Endothelial cell of umbilical vein (primary cell): ENCODE data around the gene STK39. TPM values are rescaled to one million over a fixed set of nuclear protein-coding genes. Genes with fewer than 3 reads are reported as not detected.

ENCODE experiments used
- BruUV-seq: library from RNA; stranded (reverse); fragments of 400-500 nt; replicated peaks from 2 replicates; lab custom pipeline; 2021; lab: Mats Ljungman, UMichigan
- CTCF ChIA-PET: fragments of 300-600, 350-600 bp; sonication (Branson Sonifier 250); formaldehyde crosslinking; loops from one replicate; lab custom pipeline; 2021; ENCODE audit warnings: antibody characterized with exemption, inconsistent platforms; lab: Charles Lee
- POLR2A ChIA-PET: fragments of 300-600, 350-600 bp; sonication (Branson Sonifier 250); formaldehyde crosslinking; loops from one replicate; lab custom pipeline; 2021; ENCODE audit warnings: antibody characterized with exemption, inconsistent platforms; lab: Charles Lee
- DNase-seq: peaks from one replicate; pipeline ENCODE4 v3.0.0-alpha.2; 2011; ENCODE audit warnings: low read depth, low spot score
- FAIRE-seq: peaks from 2 replicates; lab custom pipeline; 2011; peaks lifted over from hg19 to GRCh38; lab: Jason Lieb, UNC
- H2AFZ ChIP-seq: 2 replicates; pipeline ENCODE4 v1.6.0; 2012; ENCODE audit warnings: low read depth, low read length, control low read depth, inconsistent platforms
- H3K27ac ChIP-seq: 2 replicates; pipeline ENCODE4 v1.5.1; 2011; ENCODE audit warnings: low read depth, mild to moderate bottlenecking, control low read depth, low read length, moderate library complexity; ENCODE audit not compliant: insufficient read depth
- H3K27me3 ChIP-seq, 2 experiments: 2 replicates each; pipeline versions ENCODE4 v1.6.0 to v1.6.1; 2011; ENCODE audit warnings: low read length in 2 of 2, mixed read lengths in 1 of 2; ENCODE audit not compliant: control insufficient read depth in 2 of 2, insufficient read depth in 2 of 2
- H3K36me3 ChIP-seq, 2 experiments: 2 replicates in 1 of 2; 3 replicates in 1 of 2; pipeline ENCODE4 v1.5.1; 2011; ENCODE audit warnings: low read length in 2 of 2, mild to moderate bottlenecking in 1 of 2, moderate library complexity in 1 of 2; ENCODE audit not compliant: control insufficient read depth in 2 of 2, insufficient read depth in 2 of 2; ENCODE audit errors: extremely low read depth in 1 of 2
- H3K4me1 ChIP-seq: 3 replicates; pipeline ENCODE4 v1.5.1; 2011; ENCODE audit warnings: mild to moderate bottlenecking, low read length; ENCODE audit not compliant: control insufficient read depth, insufficient read depth; ENCODE audit errors: extremely low read depth
- H3K4me2 ChIP-seq: 2 replicates; pipeline ENCODE4 v1.6.1; 2011; ENCODE audit warnings: low read length, control low read depth, mixed read lengths; ENCODE audit not compliant: insufficient read depth
- H3K4me3 ChIP-seq, 3 experiments: fragments of 200-600 bp in 1 of 3; sonication (generic), shearing (Covaris generic) in 1 of 3; replicated peaks in 1 of 3; 2 replicates each; pipeline ENCODE4 v1.5.1; 2011 to 2016; ENCODE audit warnings: control low read depth in 3 of 3, low read length in 3 of 3, mild to moderate bottlenecking in 2 of 3, inconsistent platforms in 1 of 3, low read depth in 1 of 3, moderate library complexity in 1 of 3; ENCODE audit not compliant: insufficient read depth in 1 of 3
- H3K79me2 ChIP-seq: 2 replicates; pipeline ENCODE4 v1.6.0; 2012; ENCODE audit warnings: low read length, inconsistent platforms; ENCODE audit not compliant: control insufficient read depth, insufficient read depth
- H3K9ac ChIP-seq: replicated peaks from 2 replicates; pipeline ENCODE3; 2011; ENCODE audit warnings: low read length, control low read depth; ENCODE audit not compliant: insufficient read depth; ENCODE audit errors: extremely low read depth
- H3K9me1 ChIP-seq: replicated peaks from 3 replicates; pipeline ENCODE4 v1.6.0; 2011; ENCODE audit warnings: mild to moderate bottlenecking, low read length; ENCODE audit not compliant: control insufficient read depth, insufficient read depth; ENCODE audit errors: extremely low read depth
- H3K9me3 ChIP-seq: replicated peaks from 2 replicates; pipeline ENCODE4 v1.5.1; 2012; ENCODE audit warnings: low read length, inconsistent platforms; ENCODE audit not compliant: control insufficient read depth, insufficient read depth
- H4K20me1 ChIP-seq: replicated peaks from 2 replicates; pipeline ENCODE3; 2011; ENCODE audit warnings: mild to moderate bottlenecking, low read length; ENCODE audit not compliant: control insufficient read depth, insufficient read depth; ENCODE audit errors: extremely low read depth
- EZH2 ChIP-seq: IDR thresholded peaks from 2 replicates; pipeline ENCODE4 v1.6.1; 2012; ENCODE audit warnings: borderline replicate concordance, low read depth, mild to moderate bottlenecking, moderate library complexity, low read length, inconsistent platforms; ENCODE audit not compliant: severe bottlenecking
- FOS ChIP-seq: IDR thresholded peaks from 2 replicates; pipeline ENCODE4 v1.6.1; 2011; ENCODE audit warnings: mild to moderate bottlenecking, low read length, moderate library complexity, borderline replicate concordance; ENCODE audit not compliant: insufficient read depth
- GATA2 ChIP-seq: IDR thresholded peaks from 2 replicates; pipeline ENCODE4 v1.7.0; 2011; ENCODE audit warnings: low read depth, mild to moderate bottlenecking, moderate library complexity, mixed read lengths, low read length; ENCODE audit not compliant: insufficient read length, insufficient read depth
- JUN ChIP-seq: IDR thresholded peaks from 2 replicates; pipeline ENCODE4 v1.6.1; 2011; ENCODE audit warnings: borderline replicate concordance, low read depth; ENCODE audit not compliant: insufficient read length, insufficient read depth
- MYC ChIP-seq: IDR thresholded peaks from one replicate; pipeline ENCODE4 v1.6.1; 2011; ENCODE audit warnings: mild to moderate bottlenecking, low read depth, low read length
- POLR2A ChIP-seq: IDR thresholded peaks from 2 replicates; pipeline ENCODE4 v1.6.1; 2012; ENCODE audit warnings: low read depth, mild to moderate bottlenecking, control low read depth, low read length
- POLR2AphosphoS5 ChIP-seq: IDR thresholded peaks from 2 replicates; pipeline ENCODE4 v1.6.1; 2012; ENCODE audit warnings: low read depth, mild to moderate bottlenecking, control low read depth, low read length, moderate library complexity; ENCODE audit not compliant: insufficient read depth
- dilution Hi-C: fragments of 300-500 bp; cut with MboI; formaldehyde crosslinking; loops from one replicate; pipeline ENCODE4 v1.15.0; 2019; ENCODE audit warnings: low sequenced_read_pairs; ENCODE audit not compliant: extremely low pct_ligation_motif_present
- intact Hi-C: fragments of 100-400 bp; cut with micrococcal nuclease; formaldehyde crosslinking; loops from one replicate; pipeline ENCODE4 v1.10.0; 2022
- polyA plus RNA-seq, 4 experiments: library from polyadenylated mRNA; depleted of rRNA in 3 of 4; stranded (reverse) in 3 of 4; unstranded in 1 of 4; fragments of >200 nt; gene quantifications; 2 replicates each; pipeline versions ENCODE4 v1.2.1 to v1.2.3, GENCODE V29; 2011 to 2012; ENCODE audit warnings: missing spikeins in 1 of 4
- total RNA-seq: library from RNA; stranded (reverse); gene quantifications from 2 replicates; pipeline ENCODE4 v1.2.3, GENCODE V29; 2021
- TF ChIP-seq, protein P1 (sequence below): IDR thresholded peaks from 2 replicates; pipeline ENCODE4 v1.6.1; 2011; ENCODE audit not compliant: insufficient read depth, insufficient read length
- TF ChIP-seq, protein P2 (sequence below), 2 donors: IDR thresholded peaks; 1 replicate in 1 of 2; 2 replicates in 1 of 2; pipeline ENCODE4 v1.5.1; 2011; ENCODE audit warnings: low read length in 2 of 2, mild to moderate bottlenecking in 2 of 2, moderate library complexity in 2 of 2, control low read depth in 1 of 2, inconsistent platforms in 1 of 2, low read depth in 1 of 2; ENCODE audit not compliant: insufficient read depth in 1 of 2; ENCODE audit errors: extremely low read depth in 1 of 2

STK39 gene
- total and polyA plus RNA-seq, 2 donors (not counting 3 experiments of a cell fraction or from before 2014, with no cell fraction given) = 4.6 to 13.1 TPM

DNA sequence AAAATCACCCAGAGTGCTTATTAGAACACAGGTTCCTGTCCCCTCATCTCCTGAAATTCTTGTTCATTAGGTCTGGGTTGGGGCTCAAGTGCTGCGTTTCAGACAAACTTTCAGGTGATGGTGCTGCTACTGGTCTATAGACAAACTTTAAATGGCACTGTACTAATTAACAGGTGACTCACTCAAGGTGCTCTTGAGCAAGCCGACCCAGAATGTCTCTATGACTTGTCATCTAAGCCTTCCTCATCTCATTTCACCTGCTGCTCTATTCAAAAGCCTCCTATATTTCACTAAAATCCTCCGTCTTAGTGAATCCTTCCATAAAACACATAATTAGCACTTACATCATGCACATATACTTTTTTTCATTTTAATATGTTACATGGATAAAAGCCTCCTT is 29.9 kb upstream of the STK39 start:
- DNase-seq (no peak), FAIRE-seq (no peak)
- ChIA-PET POLR2A (no interaction called here), CTCF (interaction anchor here (1.0 to 2.2 kb wide), 2 partner anchors 7 to 142 kb away, joined by 4 to 6 read pairs; no protein-coding TSS in a partner anchor)
- Histone ChIP-seq H3K9me1 (no peaks in the 10 kb centered on the region), H3K9ac (no peak overlapping the region), H3K27me3 (peaks cover 2 to 7% of the 10 kb centered on the region in 2 experiments), H3K4me1 (no peaks in the 10 kb centered on the region), H3K79me2 (no peaks in the 10 kb centered on the region), H4K20me1 (no peaks in the 10 kb centered on the region), H3K4me2 (no peak overlapping the region), H3K27ac (no peak overlapping the region), H3K9me3 (no peaks in the 10 kb centered on the region), H3K36me3 (no peaks in the 10 kb centered on the region), H3K4me3 (no peak overlapping the region), H2AFZ (no peak overlapping the region)
- intact Hi-C loops = no loop called here
- dilution Hi-C loops = no loop called here
- no TSS peak for BruUV-seq
- TF ChIP-seq JUN = no peak
- TF ChIP-seq MYC = no peak
- TF ChIP-seq FOS = no peak
- TF ChIP-seq, protein P1, sequence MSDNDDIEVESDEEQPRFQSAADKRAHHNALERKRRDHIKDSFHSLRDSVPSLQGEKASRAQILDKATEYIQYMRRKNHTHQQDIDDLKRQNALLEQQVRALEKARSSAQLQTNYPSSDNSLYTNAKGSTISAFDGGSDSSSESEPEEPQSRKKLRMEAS = no peak
- no peak for TF ChIP-seq GATA2
- TF ChIP-seq, protein P2, sequence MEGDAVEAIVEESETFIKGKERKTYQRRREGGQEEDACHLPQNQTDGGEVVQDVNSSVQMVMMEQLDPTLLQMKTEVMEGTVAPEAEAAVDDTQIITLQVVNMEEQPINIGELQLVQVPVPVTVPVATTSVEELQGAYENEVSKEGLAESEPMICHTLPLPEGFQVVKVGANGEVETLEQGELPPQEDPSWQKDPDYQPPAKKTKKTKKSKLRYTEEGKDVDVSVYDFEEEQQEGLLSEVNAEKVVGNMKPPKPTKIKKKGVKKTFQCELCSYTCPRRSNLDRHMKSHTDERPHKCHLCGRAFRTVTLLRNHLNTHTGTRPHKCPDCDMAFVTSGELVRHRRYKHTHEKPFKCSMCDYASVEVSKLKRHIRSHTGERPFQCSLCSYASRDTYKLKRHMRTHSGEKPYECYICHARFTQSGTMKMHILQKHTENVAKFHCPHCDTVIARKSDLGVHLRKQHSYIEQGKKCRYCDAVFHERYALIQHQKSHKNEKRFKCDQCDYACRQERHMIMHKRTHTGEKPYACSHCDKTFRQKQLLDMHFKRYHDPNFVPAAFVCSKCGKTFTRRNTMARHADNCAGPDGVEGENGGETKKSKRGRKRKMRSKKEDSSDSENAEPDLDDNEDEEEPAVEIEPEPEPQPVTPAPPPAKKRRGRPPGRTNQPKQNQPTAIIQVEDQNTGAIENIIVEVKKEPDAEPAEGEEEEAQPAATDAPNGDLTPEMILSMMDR (IDR thresholded peaks at IDR 0.05; ENCODE audit: extremely low read depth in 1 of 2, insufficient read depth in 1 of 2, low read depth in 1 of 2, low read length in 2 of 2) = no peak
- TF ChIP-seq POLR2AphosphoS5 = no peak
- no peak for TF ChIP-seq POLR2A
- TF ChIP-seq EZH2 = no peak
